B cell (primary cell): ENCODE data around the gene ARHGAP45. TPM values are rescaled to one million over a fixed set of nuclear protein-coding genes. Genes with fewer than 3 reads are reported as not detected.

Experiments used
- ATAC-seq: fragments of 200-7000 bp; cut with Tn5 transposase; one replicate; pipeline ENCODE4 v1.10.0; 2021; ENCODE audit warnings: low read depth, mild to moderate bottlenecking, moderate number of reproducible peaks, moderate library complexity
- CTCF ChIA-PET: fragments of 350-600 bp; sonication (Branson Sonifier 250); formaldehyde crosslinking; loops from one replicate; lab custom pipeline; 2021; ENCODE audit warnings: antibody characterized with exemption, inconsistent platforms; lab: Charles Lee
- POLR2A ChIA-PET: fragments of 350-600 bp; sonication (Branson Sonifier 250); formaldehyde crosslinking; loops from one replicate; lab custom pipeline; 2021; ENCODE audit warnings: antibody characterized with exemption; lab: Charles Lee
- DNase-seq: peaks from one replicate; pipeline ENCODE4 v3.0.0; 2013
- H2AFZ ChIP-seq: 2 replicates; pipeline ENCODE4 v1.6.1; 2012; ENCODE audit warnings: mild to moderate bottlenecking, low read depth, low read length; ENCODE audit not compliant: insufficient read depth, poor library complexity, severe bottlenecking
- H3K27ac ChIP-seq, 2 donors: 1 replicate in 1 of 2; 2 replicates in 1 of 2; pipeline ENCODE4 v1.5.1; 2012 to 2013; ENCODE audit warnings: low read length in 2 of 2, mild to moderate bottlenecking in 2 of 2, moderate library complexity in 1 of 2
- H3K27me3 ChIP-seq, 4 experiments: fragments of 200-600 bp in 1 of 4; sonication (generic) in 1 of 4; replicated peaks in 1 of 4; 1 replicate in 2 of 4; 2 replicates in 2 of 4; pipeline versions ENCODE4 v1.6.1 to v1.7.0; 2013 to 2016; ENCODE audit warnings: low read length in 3 of 4, mild to moderate bottlenecking in 2 of 4, mixed read lengths in 1 of 4, moderate library complexity in 1 of 4; ENCODE audit not compliant: insufficient read depth in 4 of 4, control insufficient read depth in 3 of 4; ENCODE audit errors: control extremely low read depth in 1 of 4
- H3K36me3 ChIP-seq, 2 experiments: replicated peaks in 1 of 2; 1 replicate in 1 of 2; 2 replicates in 1 of 2; pipeline versions ENCODE4 v1.6.1 to v1.7.1; 2013; ENCODE audit warnings: low read length in 1 of 2; ENCODE audit not compliant: insufficient read depth in 2 of 2, control insufficient read depth in 1 of 2; ENCODE audit errors: control extremely low read depth in 1 of 2, extremely low read depth in 1 of 2
- H3K4me1 ChIP-seq, 2 donors: fragments of 200-600 bp in 1 of 2; sonication (generic) in 1 of 2; 1 replicate in 1 of 2; 2 replicates in 1 of 2; pipeline versions ENCODE4 v1.5.1 to v1.6.1; 2013 to 2017; ENCODE audit warnings: low read length in 2 of 2; ENCODE audit not compliant: control insufficient read depth in 2 of 2, insufficient read depth in 2 of 2
- H3K4me2 ChIP-seq: replicated peaks from 2 replicates; pipeline ENCODE3; 2012; ENCODE audit warnings: mild to moderate bottlenecking, low read depth, low read length; ENCODE audit not compliant: poor library complexity, severe bottlenecking
- H3K4me3 ChIP-seq, 5 experiments: fragments of 200-600 bp in 1 of 5; sonication (generic) in 1 of 5; 1 replicate in 3 of 5; 2 replicates in 2 of 5; pipeline versions ENCODE4 v1.5.1 to v1.7.0; 2011 to 2016; ENCODE audit warnings: low read length in 4 of 5, mild to moderate bottlenecking in 4 of 5, low read depth in 2 of 5, control low read depth in 1 of 5, moderate library complexity in 1 of 5; ENCODE audit not compliant: insufficient read depth in 1 of 5; ENCODE audit errors: control extremely low read depth in 1 of 5, extremely low read depth in 1 of 5
- H3K79me2 ChIP-seq: fragments of 200-600 bp; sonication (generic); one replicate; pipeline ENCODE4 v1.6.0; 2016; ENCODE audit warnings: low read length; ENCODE audit not compliant: control insufficient read depth, insufficient read depth
- H3K9ac ChIP-seq: fragments of 200-600 bp; sonication (generic); 2 replicates; pipeline ENCODE4 v1.6.1; 2017; ENCODE audit warnings: mild to moderate bottlenecking, low read length, moderate library complexity
- H3K9me3 ChIP-seq, 3 donors: one replicate each; pipeline versions ENCODE4 v1.6.1 to v1.7.1; 2013; ENCODE audit warnings: low read length in 2 of 3; ENCODE audit not compliant: control insufficient read depth in 2 of 3, insufficient read depth in 1 of 3; ENCODE audit errors: control extremely low read depth in 1 of 3
- H4K20me1 ChIP-seq: 2 replicates; pipeline ENCODE4 v1.6.0; 2012; ENCODE audit warnings: mild to moderate bottlenecking, low read length; ENCODE audit not compliant: insufficient read depth, control insufficient read depth, poor library complexity, severe bottlenecking
- H3K27ac Mint-ChIP-seq: one replicate; pipeline ENCODE4 v1.8.0; 2021; ENCODE audit warnings: mixed read lengths
- H3K27me3 Mint-ChIP-seq: one replicate; pipeline ENCODE4 v1.8.0; 2021; ENCODE audit warnings: mixed read lengths
- H3K4me1 Mint-ChIP-seq: one replicate; pipeline ENCODE4 v1.8.0; 2021; ENCODE audit warnings: mixed read lengths
- H3K4me3 Mint-ChIP-seq: one replicate; pipeline ENCODE4 v1.8.0; 2021; ENCODE audit warnings: mixed read lengths
- H3K9me3 Mint-ChIP-seq: one replicate; pipeline ENCODE4 v1.8.0; 2022; ENCODE audit warnings: mixed read lengths; ENCODE audit not compliant: insufficient read depth
- EZH2 ChIP-seq: IDR thresholded peaks from 2 replicates; pipeline ENCODE4 v1.6.1; 2012; ENCODE audit warnings: borderline replicate concordance, low read depth, mild to moderate bottlenecking, moderate library complexity, low read length; ENCODE audit not compliant: insufficient read depth, poor library complexity, severe bottlenecking
- whole genome bisulfite sequencing: methylation state at CpG from one replicate; pipeline ENCODE4 v1.1.5; 2013; ENCODE audit warnings: missing lambda C conversion rate; ENCODE audit not compliant: insufficient coverage; 5-methylcytosine and 5-hydroxymethylcytosine counted together
- intact Hi-C: fragments of 100-400 bp; cut with micrococcal nuclease; formaldehyde crosslinking; loops from one replicate; pipeline ENCODE4 v1.10.0; 2022
- polyA plus RNA-seq: library from polyadenylated mRNA; depleted of rRNA; stranded (reverse); fragments of >200 nt; gene quantifications from 2 replicates; pipeline ENCODE4 v1.2.3, GENCODE V29; 2012
- total RNA-seq, 2 donors: library from RNA; stranded (reverse); fragments of 120-200 nt in 1 of 2; gene quantifications; 1 replicate in 1 of 2; 2 replicates in 1 of 2; pipeline versions ENCODE4 v1.2.3 to v1.2.4, GENCODE V29; 2013 to 2022
- TF ChIP-seq, protein P1 (sequence below): fragments of 200-600 bp; IDR thresholded peaks from one replicate; pipeline ENCODE4 v1.8.0; 2022; ENCODE audit warnings: antibody characterized with exemption, mild to moderate bottlenecking

The ARHGAP45 gene
- total and polyA plus RNA-seq, 2 donors (not counting 1 experiment from before 2014, with no cell fraction given) = 488 to 490 TPM

GRCh38 chr19:1129535-1129934 is 62.6 kb downstream of the ARHGAP45 start:
- TF ChIP-seq, protein P1, sequence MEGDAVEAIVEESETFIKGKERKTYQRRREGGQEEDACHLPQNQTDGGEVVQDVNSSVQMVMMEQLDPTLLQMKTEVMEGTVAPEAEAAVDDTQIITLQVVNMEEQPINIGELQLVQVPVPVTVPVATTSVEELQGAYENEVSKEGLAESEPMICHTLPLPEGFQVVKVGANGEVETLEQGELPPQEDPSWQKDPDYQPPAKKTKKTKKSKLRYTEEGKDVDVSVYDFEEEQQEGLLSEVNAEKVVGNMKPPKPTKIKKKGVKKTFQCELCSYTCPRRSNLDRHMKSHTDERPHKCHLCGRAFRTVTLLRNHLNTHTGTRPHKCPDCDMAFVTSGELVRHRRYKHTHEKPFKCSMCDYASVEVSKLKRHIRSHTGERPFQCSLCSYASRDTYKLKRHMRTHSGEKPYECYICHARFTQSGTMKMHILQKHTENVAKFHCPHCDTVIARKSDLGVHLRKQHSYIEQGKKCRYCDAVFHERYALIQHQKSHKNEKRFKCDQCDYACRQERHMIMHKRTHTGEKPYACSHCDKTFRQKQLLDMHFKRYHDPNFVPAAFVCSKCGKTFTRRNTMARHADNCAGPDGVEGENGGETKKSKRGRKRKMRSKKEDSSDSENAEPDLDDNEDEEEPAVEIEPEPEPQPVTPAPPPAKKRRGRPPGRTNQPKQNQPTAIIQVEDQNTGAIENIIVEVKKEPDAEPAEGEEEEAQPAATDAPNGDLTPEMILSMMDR = no peak
- TF ChIP-seq EZH2 = no peak
- intact Hi-C loops = no loop called here
- no peak overlapping the region for H3K4me2 ChIP-seq
- peaks cover 0 to 30% of the 10 kb centered on the region in 2 experiments for H3K36me3 ChIP-seq
- H3K79me2 ChIP-seq = peaks cover 96% of the 10 kb centered on the region
- Mint-ChIP-seq H3K4me3 (peak overlapping the region; percentile 90), H3K9me3 (no peaks in the 10 kb centered on the region), H3K27me3 (no peaks in the 10 kb centered on the region), H3K4me1 (peaks cover 30% of the 10 kb centered on the region), H3K27ac (no peak overlapping the region)
- 95% methylated on average over 18 of the region's 18 CpGs for WGBS
- H3K4me3 ChIP-seq = no peak overlapping the region
- H3K9ac ChIP-seq = no peak overlapping the region
- peaks cover 29 to 46% of the 10 kb centered on the region in 2 donors for H3K4me1 ChIP-seq
- DNase-seq (no peak), ATAC-seq (no peak)
- no peaks in the 10 kb centered on the region for H3K27me3 ChIP-seq
- no peak overlapping the region for H3K27ac ChIP-seq
- H4K20me1 ChIP-seq = peaks cover 77% of the 10 kb centered on the region
- POLR2A ChIA-PET = interaction anchor here (1.4 kb wide), 1 partner anchor 61 kb away, joined by 4 read pairs; no protein-coding TSS in a partner anchor
- no peak overlapping the region for H2AFZ ChIP-seq
- CTCF ChIA-PET = interaction anchor here (1.6 kb wide), 1 partner anchor 16 kb away, joined by 5 read pairs; no protein-coding TSS in a partner anchor
- H3K9me3 ChIP-seq = peaks cover 0 to 5% (median 0%) of the 10 kb centered on the region in 3 donors
